Mesenteric fat pad (tissue), 1 donor: ENCODE measurements around the gene WDR1. TPM values are rescaled to one million over a fixed set of nuclear protein-coding genes. Genes with fewer than 3 reads are reported as not detected.
A peak's percentile ranks its signal among the peaks of the same experiment; 100 is the strongest.

ENCODE experiments used
- DNase-seq: peaks from one replicate; pipeline ENCODE4 v3.0.0-alpha.2; 2020; ENCODE audit warnings: low spot score
- long read RNA-seq: library from polyadenylated mRNA; unstranded; transcript quantifications from one replicate; pipeline ENCODE4 v2.0.0, GENCODE V29; 2020
- total RNA-seq: library from RNA; stranded (reverse); fragmentation: NEBNext Ultra II Directional; extraction: Animal tissue kit (Norgen Biotek cat#: 25700); gene quantifications from one replicate; pipeline ENCODE4 v1.2.1, GENCODE V29; 2021
- donor health status: DM: yes; HTN: yes; CAD: no.

WDR1 gene, protein sequence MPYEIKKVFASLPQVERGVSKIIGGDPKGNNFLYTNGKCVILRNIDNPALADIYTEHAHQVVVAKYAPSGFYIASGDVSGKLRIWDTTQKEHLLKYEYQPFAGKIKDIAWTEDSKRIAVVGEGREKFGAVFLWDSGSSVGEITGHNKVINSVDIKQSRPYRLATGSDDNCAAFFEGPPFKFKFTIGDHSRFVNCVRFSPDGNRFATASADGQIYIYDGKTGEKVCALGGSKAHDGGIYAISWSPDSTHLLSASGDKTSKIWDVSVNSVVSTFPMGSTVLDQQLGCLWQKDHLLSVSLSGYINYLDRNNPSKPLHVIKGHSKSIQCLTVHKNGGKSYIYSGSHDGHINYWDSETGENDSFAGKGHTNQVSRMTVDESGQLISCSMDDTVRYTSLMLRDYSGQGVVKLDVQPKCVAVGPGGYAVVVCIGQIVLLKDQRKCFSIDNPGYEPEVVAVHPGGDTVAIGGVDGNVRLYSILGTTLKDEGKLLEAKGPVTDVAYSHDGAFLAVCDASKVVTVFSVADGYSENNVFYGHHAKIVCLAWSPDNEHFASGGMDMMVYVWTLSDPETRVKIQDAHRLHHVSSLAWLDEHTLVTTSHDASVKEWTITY
- 249 TPM for total RNA-seq
- long read RNA-seq, transcript WDR1-202 (12 exons, 2,722 nt) = minor isoform, 14 of 529 reads
- long read RNA-seq, transcript WDR1-203 (15 exons, 3,142 nt) = major isoform, 425 of 529 reads
- long read RNA-seq, partial matches to known transcripts = 62 of 529 reads
- long read RNA-seq, other reads (novel, unspliced or antisense) = 27 of 529 reads

DNA sequence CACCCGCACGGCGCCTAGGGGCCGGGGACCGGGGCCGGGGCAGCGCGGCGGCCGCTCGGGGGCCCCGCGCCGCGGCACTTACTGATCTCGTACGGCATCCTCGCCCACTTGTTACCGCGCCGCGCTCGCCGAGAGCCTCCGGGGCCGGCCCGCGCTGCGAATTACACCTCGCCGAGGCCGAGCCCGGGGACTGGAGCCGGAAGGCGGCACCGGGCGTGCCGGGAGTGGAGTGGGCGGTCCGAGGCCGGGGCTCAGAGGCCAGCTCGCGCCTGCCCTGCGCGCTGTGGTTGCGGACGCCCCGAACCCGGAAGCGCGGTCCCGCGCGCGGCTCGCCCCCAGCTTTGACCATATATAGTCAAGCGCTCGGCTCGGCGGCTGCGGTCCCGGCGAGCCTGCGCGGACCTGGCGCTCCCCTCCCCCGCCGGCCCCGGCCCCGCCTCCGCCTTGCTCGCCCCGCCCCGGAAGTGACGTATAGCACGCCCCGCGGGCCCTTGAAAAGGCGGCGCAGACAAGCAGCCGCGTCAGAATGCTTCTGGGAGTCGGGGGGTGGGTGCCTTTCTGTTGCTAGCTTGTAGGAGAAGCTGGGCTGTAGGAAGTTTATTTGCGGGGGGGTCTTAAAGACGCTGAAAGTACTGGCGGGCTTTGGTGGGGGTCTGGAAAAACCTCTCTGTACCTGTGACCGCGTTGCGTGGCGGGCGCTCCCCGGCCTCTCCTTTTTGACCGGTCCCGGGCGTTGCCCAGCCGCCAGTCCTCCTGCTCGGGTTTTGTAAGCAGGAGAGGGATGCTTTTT is at the start of gene WDR1:
TSS of gene WDR1 (minus strand) at position 231 of the 790 bp plus-strand sequence. CDS start at position 98, 133 bp downstream.
- peak; percentile 99 for DNase-seq

DNA sequence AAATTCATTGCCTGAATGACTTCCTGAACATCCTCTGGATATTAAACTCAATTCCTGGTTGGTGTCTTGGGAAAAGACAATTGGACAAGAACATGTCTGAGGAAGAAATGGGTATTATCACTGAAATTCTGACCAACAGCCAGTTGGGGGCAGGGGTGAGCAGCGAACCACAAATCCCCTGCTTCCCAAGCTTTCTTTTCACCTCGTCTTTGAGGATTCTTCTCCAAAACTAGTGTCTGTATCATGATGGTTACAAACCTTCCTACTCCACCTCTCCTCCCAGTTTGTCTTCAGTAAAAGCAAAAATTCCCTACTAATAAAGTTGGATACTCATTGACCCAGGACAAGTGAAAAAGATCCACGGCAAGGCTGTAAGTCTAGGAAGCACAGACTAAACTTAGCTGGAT is 48.3 kb upstream of the WDR1 start:
- DNase-seq = no peak

DNA sequence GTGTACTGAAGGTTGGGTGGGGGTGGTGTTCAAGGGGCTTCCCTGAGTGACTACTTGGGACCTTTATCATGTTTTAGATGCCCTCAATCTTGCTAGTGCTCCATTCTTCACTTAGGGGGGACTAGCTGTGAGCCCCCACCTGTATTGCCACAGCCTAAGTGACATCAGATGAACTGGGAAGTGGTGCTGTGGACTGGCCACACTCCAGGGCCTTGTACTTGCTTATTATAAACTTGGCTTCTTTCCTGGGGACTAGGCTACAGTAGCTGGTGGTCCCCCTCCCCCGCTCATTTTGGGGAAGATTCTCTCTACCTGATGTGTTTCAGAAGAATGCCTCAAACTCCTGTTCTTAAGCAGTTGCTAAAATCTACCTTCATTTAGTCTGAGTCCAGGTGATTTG is 46.7 kb upstream of the WDR1 start:
- DNase-seq = no peak

DNA sequence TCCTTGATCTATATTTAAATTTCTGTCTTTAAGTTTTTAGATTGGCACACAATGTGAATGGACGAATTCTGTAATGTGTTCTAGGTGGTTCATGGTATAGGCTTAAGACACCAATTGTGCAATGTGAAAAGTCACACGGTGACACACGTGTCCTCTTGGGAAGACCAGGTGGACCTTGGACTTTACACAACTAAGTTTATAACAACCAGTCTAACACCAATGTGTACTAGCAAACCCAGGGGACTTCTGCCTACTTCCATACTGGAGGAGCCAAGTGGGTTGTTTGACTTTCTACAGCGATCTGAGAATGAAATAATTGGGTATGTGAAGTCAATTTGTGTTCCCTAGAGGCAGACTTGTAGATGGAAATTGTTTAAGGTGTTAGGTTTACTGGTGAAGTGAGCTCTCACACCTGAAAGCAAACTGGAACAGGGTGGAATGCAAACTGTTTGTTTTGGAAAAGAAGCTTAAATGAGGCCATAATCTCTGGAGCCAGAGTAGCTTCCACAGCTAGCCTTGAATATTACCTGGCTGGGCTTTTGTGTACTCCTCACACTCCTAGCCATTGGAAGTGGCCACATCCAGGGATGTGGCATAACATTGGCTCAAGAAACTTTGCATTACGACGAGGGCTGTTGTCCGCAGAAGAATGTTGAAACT is 45.9 kb upstream of the WDR1 start:
- DNase-seq = no peak

DNA sequence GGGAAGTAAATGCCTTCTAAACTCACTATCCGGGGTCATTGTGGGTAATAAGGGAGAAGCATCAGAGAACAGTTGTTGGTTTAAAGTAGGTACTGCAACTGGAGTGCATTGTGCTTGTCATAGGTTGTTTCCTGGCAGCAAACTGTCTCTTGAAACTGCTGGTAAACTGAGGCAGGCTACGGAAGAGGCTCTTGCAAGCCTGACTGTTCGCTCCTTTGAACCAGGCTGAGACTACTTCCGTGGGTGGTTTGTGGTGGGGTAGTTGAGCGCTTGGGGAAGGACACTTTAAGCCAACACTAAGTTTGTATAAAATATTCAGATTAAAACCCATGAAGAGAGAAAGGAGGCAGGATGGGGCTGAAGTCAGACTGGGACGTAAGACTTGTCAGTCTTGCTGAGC is 45.2 kb upstream of the WDR1 start:
- DNase-seq = no peak

DNA sequence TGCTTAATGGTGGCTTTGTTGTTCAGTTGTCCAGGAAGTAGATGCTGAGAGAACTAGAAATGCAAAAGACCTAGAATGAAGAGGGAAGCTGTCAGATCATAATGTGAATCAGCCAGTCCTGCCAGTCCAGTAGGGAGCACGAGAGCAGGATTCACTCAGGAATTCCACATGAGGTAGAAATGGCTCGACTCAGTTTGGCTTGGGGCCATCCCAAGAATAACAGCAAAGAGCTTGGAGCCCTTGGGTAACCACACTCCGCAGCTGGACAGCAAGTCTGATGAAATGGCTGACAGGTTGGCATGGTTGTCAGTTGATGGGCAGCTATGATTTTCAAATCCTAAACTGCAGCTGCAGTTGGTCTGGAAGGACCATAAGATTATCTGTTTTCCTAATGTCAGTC is 44.5 kb upstream of the WDR1 start:
- DNase-seq = no peak

DNA sequence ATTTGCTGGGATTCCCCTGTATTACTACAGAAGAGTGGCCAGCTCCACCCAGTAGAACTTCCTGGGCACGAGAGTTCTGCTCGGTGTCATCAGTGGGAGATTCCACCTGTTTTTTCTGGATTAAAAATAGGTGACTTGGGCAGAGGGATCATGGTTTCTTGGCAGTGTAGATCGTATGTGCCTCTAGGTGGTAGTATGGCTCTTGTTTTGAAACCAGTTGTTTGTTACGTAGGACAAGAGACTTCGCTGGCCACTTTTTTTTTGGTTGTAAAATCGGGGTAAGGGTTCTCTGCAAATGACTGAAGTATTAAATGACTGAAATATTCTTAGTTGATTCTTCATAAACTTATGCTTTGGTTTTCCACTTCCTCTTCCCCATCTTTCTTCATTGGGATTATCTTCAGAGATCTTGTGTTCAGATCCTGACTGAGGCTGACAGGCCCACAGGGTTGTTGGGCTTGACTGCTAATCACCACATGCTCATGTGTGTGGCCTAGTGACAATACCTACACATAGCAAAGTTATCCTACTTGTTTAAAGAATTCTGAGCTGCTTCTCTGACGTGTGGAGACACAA is 43.8 kb upstream of the WDR1 start:
- no peak for DNase-seq

DNA sequence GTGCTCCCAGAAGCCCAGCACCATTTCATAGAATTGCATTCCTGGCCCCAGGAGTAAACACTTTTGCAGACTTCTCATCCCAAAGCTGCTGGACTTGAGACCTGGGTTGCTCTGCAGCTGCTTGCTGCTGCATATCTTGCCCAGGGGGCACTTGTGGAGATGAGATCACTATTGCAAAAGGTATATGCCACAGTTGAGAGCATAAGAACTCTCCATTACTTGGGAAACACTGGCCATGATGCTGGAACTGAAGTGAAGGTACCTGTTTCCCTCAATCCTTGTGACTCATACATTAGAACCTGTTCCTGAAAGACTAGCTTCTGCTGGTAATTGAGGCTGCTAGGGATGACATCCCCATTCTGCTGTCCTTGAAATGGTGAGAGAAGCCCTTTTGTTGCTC is 43.1 kb upstream of the WDR1 start:
- DNase-seq = no peak

DNA sequence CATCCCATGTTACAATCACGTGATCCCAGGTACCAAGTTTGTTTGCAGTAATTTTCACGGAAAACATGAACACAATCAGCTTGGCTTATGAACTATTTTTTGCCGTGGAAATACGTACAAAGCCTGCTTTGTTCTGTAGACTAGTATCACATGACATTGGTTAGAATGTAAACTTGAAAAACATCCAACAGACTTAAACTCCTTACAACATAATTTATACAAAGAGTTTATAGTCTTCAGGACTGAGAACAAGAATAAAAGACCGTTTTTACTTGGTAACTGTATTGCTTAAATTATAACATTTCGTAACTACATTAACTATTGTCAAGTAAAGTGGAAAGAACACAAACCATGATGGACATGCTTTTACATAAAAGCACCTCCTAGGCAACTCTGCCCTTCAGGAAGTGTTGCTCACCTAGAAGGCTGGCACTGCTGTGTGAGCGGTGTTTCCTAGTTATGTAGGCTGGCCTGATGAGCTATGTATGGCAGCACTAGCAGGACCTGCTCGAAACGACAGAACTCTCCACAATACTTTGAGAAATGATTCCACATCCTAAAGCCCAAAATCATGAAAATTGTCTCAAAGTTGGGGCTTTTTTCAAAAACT is 41.8 kb upstream of the WDR1 start:
- no peak for DNase-seq

DNA sequence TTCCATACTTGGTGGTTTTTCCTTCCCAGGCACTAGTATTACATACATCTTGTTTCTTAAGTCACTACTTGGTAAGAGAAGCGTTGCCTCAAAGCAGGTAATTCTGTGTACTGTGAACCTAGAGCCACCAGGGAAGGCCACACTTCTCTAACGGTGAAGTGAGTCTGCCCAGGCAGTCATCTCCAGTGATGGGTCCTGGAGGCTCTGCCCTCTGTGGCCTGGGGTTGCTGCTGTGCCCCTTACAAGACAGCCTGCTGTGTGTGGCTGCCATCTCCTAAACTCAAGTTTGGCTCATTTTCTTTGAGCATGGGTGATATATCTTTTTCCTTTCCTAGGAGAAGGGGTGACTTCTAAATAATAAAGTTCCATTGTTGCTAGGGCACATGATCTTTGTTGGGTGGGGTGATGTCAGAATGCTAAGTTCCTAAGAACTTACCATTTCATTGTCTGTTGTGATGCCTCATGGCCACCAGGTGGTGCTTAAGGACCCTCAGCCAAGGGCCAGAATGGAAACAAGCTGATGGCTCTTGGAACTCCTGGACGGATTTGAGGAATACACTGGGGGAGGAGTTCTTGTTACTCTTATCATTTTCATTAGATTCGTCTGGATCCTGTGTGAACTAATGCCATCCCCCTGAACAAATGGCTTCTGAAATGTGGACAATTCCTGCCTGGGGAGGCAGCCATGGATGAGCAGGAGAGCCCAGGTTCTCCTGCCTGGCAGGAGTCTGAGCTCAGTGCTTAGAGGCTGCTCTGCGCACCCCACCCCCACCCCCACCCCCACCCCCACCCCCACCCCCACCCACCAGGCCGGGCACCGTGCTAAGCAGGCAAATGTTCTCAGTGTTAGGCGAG is 41.1 kb upstream of the WDR1 start:
- no peak for DNase-seq

DNA sequence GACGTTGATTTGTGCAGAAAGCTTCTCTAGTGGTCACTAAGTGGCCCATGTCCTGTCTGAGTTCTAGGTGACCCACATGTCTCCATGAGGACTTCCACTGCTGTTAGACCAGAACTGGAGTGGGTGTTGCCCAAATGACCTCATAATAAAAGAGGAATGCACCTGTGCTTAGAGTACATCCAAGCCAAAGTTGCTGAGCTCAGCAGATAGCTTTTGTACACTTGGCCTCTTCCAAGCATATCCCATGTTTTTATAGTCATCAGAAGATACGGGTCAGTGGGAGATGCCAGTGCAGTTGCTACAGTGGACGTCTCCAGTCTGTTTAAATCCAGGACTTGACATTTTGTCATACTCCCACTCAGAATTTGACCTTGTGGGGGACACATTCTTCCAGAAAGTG is 37.6 kb upstream of the WDR1 start:
- DNase-seq = no peak

DNA sequence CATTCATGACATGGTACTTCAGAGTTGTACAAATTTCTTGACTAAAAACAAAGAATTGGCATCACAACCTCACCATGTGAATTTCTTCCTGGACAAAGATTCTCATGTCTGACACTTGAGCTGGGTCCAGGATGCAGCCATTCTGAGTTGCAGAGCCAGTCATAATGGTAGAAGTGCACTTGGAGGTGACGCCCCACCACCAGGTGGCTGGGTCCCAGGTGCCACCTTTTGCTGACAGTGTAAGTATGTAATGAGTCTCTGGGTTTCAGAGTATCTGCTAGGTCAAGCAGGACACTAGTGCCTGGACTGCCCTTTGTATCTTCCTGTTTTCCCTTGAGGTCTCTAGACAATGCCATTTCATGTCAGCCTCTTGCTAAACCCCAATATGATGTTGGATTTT is 36.6 kb upstream of the WDR1 start:
- DNase-seq = no peak

DNA sequence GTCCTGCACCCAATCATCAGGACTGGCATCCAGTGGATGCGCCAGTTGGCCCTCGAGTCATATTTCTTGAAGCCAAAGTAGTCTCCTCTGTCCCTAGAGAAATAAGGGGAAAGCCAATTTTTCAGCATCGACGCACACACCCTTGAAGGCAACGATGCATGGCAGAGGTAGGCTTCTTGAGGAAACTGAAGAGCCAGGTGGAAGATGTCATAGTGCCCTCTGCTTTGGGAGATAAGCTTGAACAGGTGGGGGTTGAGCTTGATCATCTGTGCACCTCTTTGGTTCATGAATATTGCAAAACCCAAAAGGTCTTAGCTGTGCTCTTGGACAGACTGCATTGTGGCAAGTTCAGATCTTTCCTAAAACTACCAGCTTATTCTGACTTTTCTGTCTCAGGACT is 34.6 kb upstream of the WDR1 start:
- no peak for DNase-seq

DNA sequence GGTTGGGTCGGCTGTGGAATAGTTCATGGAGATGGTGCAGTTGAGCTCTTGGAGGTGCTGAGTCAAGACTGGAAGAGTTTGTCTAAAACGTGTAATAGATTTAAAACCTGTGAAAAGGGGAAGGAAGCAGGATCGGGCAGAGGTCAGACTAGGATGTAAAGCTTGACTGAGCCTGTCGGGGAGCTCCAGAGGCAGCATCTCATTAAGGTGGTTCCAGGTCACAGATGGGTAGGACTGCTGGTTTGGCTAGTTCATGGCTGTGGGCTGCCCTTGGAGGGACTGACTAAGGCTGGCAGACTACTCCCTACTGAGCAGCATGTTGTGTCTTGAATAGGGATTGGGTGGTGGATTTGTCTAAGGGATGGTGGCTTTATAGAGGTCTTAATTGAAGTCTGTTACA is 28.4 kb upstream of the WDR1 start:
- no peak for DNase-seq

DNA sequence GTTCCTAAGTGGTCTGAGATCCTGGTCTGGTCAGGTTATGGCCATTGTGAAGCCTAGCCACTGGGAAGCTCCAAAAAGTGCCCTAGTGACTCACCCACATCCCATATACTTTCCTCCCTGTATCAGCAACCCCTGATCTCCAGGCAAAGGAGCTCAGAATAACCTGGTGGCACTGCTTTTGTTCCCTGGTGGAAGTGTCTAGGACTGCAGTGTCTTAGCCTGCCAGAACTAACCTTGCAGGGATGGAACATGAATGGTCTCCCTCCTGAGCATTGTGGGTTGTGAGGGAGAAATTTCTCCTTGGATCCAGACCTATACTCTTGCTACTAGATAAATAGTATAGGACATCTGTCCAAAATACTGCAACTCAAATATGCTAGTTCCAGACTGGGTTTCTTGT is 27.9 kb upstream of the WDR1 start:
- no peak for DNase-seq

DNA sequence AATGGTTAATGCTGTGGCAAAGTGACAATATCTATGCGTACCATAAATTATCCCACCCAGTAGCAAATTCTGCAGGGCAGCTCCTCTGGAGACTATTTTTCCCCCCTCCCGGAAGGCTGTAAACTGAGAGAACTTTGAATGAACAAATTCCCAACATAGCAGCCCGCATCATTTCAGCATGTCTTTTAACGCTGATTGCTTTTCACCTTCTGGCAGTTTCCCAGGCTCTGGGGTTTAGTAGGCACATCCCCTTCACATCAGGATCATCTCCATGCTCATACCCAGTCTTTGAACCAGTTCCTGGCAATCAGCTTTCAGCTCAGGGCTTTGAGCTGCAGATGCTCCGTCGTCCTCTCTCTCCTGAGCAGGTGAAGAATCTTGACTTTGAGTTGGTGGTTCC is 26.6 kb upstream of the WDR1 start:
- no peak for DNase-seq

DNA sequence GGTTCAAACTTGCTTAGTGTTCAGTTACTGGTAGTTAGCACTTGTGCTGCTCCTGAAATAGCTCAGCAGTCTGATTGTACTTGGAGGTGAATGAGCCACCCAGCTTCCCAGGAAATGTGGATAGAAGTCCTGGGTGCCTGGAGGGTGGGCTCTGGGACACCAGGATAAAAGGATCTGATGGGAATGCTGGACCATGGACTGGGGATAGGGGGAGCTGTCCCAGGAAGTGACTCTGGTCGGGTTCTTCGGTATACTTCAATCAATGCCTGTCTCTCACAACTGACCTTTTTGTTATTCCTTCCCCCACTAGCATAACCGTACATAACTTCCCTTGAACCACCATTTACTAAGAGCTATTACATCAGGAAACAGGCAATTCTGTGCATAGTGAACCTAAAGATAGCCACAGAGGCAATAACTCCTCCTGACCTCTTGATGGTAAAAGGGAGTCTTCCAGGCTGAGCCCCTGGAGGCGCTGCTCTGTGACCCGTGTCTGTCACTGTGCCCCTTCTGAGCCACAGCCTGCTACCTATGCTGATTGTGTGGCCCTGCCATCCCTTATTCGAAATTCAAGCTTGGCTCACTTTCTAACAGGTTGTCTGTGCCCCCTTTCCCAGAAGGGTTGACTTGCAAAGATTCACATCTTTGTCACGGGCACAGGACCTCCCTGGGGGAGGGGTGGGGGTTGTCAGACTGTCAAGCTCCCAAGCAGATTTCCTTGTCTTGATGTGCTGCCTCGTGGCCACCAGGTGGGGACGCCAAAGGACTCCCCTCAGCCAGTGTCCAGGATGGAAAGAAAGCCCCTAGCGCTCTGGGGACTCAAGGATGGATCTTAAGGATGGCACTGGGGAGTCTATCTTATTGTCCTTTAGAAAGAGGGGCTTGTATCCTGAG is 24.5 kb upstream of the WDR1 start:
- DNase-seq = no peak

DNA sequence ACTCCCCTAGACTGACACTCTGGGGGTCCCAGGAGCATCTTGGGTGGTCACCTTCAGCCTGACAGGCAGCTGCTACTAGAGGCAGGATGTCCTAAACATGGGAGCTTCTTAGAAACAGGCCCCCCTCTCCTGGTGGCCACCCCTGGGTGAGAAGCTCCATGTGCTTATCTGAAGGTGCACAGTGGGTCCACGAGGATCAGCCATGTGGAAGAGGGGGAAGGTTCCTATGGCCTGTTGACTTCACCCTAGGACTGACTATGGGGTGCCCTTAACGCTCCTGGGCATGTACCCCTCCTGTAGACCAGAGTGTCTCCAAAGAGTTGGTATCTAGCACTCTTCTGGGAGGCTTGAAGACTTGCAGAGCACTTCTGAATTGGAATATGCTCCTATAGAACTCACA is 22.9 kb upstream of the WDR1 start:
- DNase-seq = no peak

DNA sequence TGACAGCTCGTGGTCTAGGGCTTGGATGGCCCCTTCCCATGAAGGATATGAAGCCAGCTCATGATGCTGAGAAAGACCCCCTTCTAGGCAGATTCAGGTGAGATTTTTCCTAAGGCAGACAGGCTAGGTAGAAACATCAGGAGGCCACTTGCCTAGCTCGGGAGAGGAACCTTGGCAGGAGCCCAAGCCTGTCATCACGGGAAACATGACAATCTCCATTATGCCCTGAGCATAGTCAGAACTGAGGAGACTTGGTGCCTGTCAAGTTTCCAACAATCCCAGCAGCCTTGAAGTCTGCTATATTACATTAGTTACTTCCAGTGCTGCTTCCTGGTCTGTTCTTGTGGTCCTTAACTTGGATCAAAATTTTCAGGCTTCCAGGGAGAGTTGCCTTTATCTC is 18.7 kb upstream of the WDR1 start:
- no peak for DNase-seq
